GM12878 (cell line): ENCODE measurements around the gene TAF11L9.
"Not testable (repeated sequence)": the region's sequence is repeated elsewhere in the genome, so short reads cannot be mapped to it uniquely, and the experiment has no call there.

Source experiments
- CEBPB ChIP-seq, 2 experiments: fragments of 150-350 bp in 1 of 2; IDR thresholded peaks; 2 replicates each; pipeline ENCODE4 v1.6.1; 2012 to 2014; ENCODE audit warnings: low read depth in 2 of 2, low read length in 2 of 2, borderline replicate concordance in 1 of 2, inconsistent platforms in 1 of 2
- POLR2A ChIP-seq: IDR thresholded peaks from 2 replicates; pipeline ENCODE4 v1.6.1; 2011; ENCODE audit warnings: low read depth, mild to moderate bottlenecking, low read length
- TF ChIP-seq, protein P1 (sequence below): fragments of 450-650 bp; IDR thresholded peaks from 2 replicates; pipeline ENCODE4 v1.6.1; 2016; ENCODE audit warnings: mild to moderate bottlenecking
- TF ChIP-seq, protein P2 (sequence below): IDR thresholded peaks from 2 replicates; pipeline ENCODE4 v1.6.1; 2012; ENCODE audit warnings: low read length, inconsistent platforms

- TF ChIP-seq, protein P1, sequence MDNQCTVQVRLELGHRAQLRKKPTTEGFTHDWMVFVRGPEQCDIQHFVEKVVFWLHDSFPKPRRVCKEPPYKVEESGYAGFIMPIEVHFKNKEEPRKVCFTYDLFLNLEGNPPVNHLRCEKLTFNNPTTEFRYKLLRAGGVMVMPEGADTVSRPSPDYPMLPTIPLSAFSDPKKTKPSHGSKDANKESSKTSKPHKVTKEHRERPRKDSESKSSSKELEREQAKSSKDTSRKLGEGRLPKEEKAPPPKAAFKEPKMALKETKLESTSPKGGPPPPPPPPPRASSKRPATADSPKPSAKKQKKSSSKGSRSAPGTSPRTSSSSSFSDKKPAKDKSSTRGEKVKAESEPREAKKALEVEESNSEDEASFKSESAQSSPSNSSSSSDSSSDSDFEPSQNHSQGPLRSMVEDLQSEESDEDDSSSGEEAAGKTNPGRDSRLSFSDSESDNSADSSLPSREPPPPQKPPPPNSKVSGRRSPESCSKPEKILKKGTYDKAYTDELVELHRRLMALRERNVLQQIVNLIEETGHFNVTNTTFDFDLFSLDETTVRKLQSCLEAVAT: not testable (repeated sequence)
- TF ChIP-seq, protein P2, sequence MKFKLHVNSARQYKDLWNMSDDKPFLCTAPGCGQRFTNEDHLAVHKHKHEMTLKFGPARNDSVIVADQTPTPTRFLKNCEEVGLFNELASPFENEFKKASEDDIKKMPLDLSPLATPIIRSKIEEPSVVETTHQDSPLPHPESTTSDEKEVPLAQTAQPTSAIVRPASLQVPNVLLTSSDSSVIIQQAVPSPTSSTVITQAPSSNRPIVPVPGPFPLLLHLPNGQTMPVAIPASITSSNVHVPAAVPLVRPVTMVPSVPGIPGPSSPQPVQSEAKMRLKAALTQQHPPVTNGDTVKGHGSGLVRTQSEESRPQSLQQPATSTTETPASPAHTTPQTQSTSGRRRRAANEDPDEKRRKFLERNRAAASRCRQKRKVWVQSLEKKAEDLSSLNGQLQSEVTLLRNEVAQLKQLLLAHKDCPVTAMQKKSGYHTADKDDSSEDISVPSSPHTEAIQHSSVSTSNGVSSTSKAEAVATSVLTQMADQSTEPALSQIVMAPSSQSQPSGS: not testable (repeated sequence)
- TF ChIP-seq CEBPB (IDR thresholded peaks at IDR 0.05; ENCODE audit: borderline replicate concordance in 1 of 2, low read depth in 2 of 2, low read length in 2 of 2); POLR2A: not testable (repeated sequence)
These were observed 8.5 kb downstream of the TAF11L9 start, which contains the start of gene TAF11L7 for GRCh38 chr5:17585658-17586057.
